GM19351 (cell line): ENCODE measurements around the gene GLYR1.
A peak's percentile ranks its signal among the peaks of the same experiment; 100 is the strongest.
"Not testable (repeated sequence)": the region's sequence is repeated elsewhere in the genome, so short reads cannot be mapped to it uniquely, and the experiment has no call there.

Experiments used
- ATAC-seq: cut with Tn5 transposase; IDR thresholded peaks from one replicate; pipeline ENCODE4 v1.9.1; 2021; ENCODE audit warnings: mild to moderate bottlenecking, moderate library complexity; ENCODE audit not compliant: unreplicated experiment

Gene GLYR1

GRCh38 chr16:4846901-4847773, at the start of gene GLYR1, which contains the start of gene UBN1:
TSS of gene GLYR1 (minus strand) at chr16:4847288. CDS start at chr16:4847265, 23 bp downstream.
TSS of gene UBN1 (plus strand) at chr16:4847481. CDS start at chr16:4852918, 5,437 bp downstream.
- ATAC-seq = peak; percentile 83

GRCh38 chr16:4896761-4897160, 49.7 kb upstream of the GLYR1 start:
- ATAC-seq = not testable (repeated sequence)

- no peak for ATAC-seq
These were observed 48.3 kb upstream of the GLYR1 start for GRCh38 chr16:4895366-4895765.

- ATAC-seq = no peak
These were observed 47.4 kb upstream of the GLYR1 start for GRCh38 chr16:4894276-4895150.

GRCh38 chr16:4893103-4893862, 46.2 kb upstream of the GLYR1 start:
- no peak for ATAC-seq

- no peak for ATAC-seq
These were observed 45.4 kb upstream of the GLYR1 start for GRCh38 chr16:4892361-4893102.

- no peak for ATAC-seq
These were observed 44.8 kb upstream of the GLYR1 start for GRCh38 chr16:4891886-4892216.

- no peak for ATAC-seq
These were observed 44.2 kb upstream of the GLYR1 start for GRCh38 chr16:4891097-4891885.

GRCh38 chr16:4890686-4891085, 43.6 kb upstream of the GLYR1 start:
- no peak for ATAC-seq

- no peak for ATAC-seq
These were observed 42.9 kb upstream of the GLYR1 start for GRCh38 chr16:4890026-4890425.

GRCh38 chr16:4888428-4889135, 41.5 kb upstream of the GLYR1 start:
- ATAC-seq = no peak

- ATAC-seq = no peak
These were observed 39.1 kb upstream of the GLYR1 start for GRCh38 chr16:4886151-4886550.

GRCh38 chr16:4884972-4885874, 38.1 kb upstream of the GLYR1 start:
- ATAC-seq = no peak

- ATAC-seq = no peak
These were observed 37.1 kb upstream of the GLYR1 start for GRCh38 chr16:4884209-4884608.

- no peak for ATAC-seq
These were observed 36.4 kb upstream of the GLYR1 start for GRCh38 chr16:4883501-4883900.

- no peak for ATAC-seq
These were observed 35.7 kb upstream of the GLYR1 start for GRCh38 chr16:4882633-4883285.

GRCh38 chr16:4882000-4882632, 35.0 kb upstream of the GLYR1 start:
- ATAC-seq = no peak
